GM19452 (cell line): ENCODE results near the gene SPTBN1.

ENCODE experiments used
- ATAC-seq: cut with Tn5 transposase; IDR thresholded peaks from one replicate; pipeline ENCODE4 v1.9.1; 2021; ENCODE audit not compliant: unreplicated experiment

SPTBN1 gene

DNA sequence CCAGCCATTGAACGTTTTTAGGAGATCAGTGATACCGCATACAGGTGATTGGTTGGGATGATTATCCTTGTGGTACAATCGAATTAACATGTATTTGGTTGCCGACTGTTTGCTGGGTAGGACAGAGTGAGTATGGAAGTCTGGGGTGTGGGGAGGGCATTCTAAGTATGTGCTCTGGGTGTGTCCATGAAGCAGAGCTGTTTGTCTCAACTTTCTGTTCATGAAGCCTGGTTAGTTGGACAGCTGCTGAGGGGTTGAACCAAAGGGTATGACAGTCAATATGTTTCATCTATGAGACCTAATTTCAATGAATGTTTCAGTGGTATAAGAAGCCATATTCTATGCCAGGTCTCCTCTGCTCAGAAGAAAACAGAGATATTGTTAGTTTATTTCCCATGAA lies 21.9 kb upstream of the SPTBN1 start:
- ATAC-seq: no peak

DNA sequence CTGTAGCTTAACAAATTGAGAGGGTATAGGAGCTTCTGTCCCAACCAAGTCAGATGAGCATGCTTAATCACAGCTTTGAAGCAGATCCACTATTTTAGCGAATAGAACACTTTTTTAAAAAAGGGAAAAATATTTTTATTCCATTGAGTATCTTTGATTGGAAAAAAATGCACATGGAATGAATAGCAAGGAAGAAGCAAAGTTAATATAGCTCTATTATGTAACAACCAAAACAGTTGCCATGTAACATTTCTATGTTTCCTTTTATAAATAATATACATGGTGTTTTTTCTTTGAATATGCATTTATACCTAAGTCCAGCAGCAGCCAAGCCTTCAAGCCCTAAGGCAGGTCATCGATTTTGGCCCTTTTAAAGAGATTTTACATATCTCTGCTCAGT lies 21.4 kb upstream of the SPTBN1 start:
- ATAC-seq: no peak

DNA sequence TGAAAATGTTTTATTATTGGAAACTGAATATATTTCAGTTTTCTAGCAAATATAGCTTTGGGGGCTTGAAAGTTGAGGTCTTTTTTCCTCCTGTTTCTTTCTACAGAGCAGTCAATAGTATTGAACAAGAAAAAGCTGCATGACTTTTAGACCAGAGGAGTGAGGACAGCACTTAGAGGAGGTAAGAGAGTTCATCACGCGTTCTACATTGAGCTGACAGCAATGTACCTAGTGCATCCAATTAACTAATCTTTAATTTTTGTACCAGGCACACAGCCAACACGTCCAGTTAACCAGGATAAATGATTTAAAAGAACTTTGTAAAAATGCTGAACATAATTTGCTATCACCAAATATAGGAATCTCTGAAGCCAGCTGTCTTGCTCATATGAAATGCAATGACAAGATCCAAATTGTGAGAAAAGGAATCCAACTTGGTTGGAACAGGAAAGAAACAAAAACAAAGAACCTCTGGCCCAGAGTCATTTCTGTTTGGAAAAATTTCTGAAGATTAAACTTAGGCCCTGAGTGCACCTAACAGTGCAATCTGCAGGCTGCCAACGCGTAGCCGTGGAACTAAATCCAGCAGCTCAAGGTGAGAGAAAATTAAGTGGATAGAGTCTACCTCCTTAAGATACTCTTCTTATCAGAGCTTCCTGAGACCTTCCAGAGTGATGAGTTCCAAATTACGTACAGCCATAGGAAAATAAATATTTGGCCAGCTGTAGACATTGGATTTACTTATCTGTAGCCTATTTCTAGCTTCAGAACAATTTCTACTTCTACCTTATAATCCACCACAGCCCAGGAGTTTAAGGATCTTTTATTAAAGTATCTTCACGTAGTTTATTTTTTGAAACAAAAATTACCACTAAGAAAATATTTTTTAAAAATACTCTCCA lies 20.6 kb upstream of the SPTBN1 start:
- ATAC-seq: no peak

DNA sequence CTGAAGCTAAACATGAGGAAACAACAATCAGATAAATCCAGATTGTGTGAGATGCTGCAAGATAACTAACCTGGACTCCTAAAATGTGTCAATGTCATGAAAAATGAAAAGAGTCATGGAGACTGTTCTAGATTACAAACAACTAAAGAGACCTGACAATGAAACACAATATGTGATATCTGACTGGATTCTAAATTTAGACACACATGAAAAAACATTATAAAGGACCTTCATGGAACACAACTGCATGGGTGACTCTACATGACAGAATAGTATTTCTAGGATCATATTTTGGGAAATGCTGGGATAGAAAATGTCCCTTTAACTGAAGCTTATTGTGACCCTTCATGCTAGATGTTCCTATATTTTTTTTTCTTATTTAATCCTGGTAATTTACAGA lies 18.5 kb upstream of the SPTBN1 start:
- ATAC-seq: no peak

DNA sequence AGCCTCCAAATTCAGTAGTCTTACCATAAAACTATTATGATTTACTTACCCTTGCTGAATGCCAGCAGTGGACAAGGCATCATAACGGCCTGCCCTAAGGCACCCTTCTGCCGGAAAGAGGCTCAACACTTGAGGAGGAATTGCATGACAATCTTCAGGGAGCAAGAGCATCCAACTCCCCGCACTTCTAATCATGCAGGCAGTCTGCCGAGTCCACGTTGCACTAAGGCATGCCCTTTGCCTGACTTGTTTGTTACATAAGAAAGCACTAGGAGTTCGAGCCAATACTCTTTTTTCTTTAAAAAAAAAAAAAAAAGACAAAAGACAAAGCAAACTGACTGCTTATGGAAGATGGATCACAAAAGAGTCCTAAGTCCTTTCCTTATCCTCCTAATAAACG lies 17.9 kb upstream of the SPTBN1 start:
- ATAC-seq: no peak

DNA sequence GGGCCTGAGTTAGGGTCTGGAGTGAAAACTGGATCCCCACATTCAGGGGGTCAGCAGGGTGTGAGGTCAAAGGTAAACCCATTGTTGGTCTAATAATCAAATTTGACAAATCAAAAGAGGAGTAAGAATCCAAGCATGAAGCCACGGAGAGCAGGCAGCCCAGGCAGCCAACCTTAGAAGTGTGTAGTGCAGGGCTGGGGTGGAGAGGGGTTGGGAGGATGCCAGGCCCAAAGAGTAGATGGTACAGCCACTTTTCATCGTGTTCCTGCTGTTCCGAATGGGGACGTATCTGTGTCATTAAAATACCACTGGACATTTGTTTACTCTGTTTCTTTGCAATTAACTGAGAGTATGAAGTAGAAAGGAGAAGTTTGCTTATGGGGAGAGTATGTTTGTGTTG lies 16.5 kb upstream of the SPTBN1 start:
- no peak for ATAC-seq

DNA sequence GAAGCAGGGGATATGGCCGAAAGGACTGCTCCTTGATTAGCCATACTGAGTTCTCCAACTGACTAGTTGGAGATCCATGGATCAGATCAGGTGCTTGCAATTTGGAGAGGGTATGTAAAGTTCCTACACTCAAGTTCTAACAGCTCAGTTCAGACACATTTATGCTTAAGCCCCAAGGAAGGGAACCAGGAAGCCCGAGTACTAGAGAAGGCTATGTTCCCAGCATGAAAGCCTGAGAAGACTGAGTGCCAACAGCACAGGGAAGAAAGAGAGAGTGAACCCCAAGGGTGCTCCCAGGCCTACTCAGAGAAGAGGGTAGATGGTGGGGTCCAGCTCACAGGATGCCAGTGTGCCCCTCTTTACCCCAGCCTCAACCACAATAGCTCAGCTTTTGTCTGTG lies 16.1 kb upstream of the SPTBN1 start:
- ATAC-seq: no peak

DNA sequence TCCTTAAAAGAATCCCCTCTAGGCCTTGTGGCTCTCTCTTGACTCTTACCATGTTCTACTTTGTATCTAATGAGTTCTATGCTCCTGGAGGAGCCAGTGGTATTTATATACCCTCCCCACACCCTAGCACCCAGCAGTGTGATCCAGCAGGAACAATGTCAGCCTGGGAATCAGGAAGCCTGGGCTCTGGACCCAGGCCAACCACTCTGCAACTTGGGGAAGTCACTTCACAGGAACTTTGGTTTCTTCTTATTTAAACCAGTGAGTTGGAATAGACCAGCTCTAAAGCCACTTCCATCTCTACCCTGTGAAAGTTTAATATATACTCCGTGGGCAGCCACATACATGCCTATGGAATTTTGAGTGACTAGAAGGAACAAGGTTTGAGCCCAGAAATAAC lies 11.6 kb upstream of the SPTBN1 start:
- ATAC-seq: no peak

DNA sequence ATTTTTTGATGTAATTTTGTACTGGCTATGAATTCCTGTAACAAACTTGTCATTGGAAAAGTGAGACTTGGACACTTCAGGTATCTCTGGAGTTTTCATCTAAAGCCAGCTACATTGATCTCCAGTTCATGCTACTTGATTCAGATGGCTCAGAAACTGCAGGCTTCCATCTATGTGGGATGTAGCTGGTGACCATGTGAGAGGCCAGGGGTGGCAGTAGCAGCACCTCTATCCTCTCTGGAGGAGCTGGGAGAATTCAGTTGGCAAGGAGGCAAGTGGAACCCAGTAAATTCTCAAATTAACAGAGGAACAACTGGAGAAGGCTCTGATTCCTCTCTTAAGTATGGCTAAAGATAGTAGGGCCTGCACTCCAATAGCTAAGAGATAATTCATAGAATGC lies 10.0 kb upstream of the SPTBN1 start:
- ATAC-seq: no peak

DNA sequence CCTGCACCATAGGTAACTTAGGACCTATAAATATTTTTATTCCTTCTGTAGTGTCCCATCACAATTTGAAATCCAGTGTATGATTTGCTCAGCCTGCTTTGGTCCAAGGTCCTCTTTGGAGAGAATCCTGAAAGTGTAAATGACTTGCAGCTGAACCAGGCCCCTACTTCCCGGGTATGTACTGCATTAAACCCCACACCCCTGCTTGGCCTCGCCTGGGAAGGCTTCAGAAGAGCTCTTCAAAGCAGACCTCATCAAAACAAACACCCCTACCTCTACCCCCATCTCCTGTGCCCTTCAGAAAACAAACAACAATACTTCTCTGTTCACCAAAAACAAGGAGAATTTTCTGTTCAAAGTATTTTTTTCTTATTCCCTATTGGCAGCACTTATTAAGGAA lies 9.5 kb upstream of the SPTBN1 start:
- ATAC-seq: no peak

DNA sequence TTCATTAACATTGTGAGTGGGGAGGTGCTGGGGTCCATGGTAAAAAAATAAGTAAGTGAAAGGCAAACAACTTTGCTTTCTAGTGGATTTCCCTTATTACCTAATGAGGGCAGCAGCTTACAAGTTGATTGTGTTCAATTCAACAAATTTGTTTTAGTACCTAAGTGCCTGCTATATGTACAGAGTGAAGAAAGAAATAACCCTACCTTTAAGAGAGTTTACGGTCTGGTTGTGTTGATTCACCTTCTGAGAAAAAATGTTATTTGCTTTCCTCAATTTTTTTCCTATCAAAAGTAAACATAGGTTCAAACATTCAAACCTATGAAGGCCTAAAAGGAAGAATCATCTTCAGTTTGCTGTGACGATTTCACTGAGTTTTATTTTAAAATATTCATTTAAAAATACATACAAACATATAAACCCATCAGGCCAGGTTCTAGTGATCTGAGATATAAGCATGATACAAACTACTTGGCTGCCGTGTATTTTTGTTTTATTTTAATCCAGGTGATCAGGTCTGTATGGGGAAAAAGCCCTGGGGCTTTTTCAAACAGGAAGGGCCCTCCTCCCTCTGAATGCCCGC lies 1.5 kb upstream of the SPTBN1 start:
- no peak for ATAC-seq

DNA sequence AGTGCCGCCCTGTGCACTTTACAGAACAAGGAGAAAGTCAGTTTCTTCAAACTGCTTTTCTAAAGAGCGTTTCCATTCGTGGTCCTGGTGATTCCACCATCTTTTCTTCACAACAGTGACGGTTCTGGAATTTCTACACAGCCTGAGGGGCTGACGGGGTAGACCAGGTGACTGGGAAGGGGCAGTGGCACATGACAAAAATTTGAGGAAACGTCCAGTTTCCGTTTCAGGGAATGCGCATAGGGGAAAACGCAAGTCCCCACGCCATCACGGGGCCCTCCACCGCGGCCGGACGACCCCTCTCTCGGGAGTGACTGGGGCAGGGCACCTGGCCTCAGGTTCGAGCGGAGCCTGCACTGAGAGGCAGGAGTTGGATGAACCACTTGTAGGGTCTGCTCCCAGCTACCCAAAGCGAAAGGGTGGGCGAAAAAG lies 980 bp upstream of the SPTBN1 start:
- no peak for ATAC-seq

DNA sequence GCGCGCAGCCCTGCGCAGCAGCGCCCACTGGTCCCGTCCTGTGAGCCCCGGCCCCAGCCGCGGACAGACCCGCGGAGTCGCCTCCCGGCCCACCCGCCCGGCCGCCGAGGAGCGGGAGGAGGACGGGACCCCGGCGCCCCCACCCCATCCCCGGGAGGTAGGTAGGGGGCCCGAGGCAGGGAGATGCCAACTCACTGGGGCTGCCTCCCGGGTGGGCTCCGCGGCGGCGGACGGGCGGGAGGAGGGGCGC lies 160 bp downstream of the SPTBN1 start:
- no peak for ATAC-seq

DNA sequence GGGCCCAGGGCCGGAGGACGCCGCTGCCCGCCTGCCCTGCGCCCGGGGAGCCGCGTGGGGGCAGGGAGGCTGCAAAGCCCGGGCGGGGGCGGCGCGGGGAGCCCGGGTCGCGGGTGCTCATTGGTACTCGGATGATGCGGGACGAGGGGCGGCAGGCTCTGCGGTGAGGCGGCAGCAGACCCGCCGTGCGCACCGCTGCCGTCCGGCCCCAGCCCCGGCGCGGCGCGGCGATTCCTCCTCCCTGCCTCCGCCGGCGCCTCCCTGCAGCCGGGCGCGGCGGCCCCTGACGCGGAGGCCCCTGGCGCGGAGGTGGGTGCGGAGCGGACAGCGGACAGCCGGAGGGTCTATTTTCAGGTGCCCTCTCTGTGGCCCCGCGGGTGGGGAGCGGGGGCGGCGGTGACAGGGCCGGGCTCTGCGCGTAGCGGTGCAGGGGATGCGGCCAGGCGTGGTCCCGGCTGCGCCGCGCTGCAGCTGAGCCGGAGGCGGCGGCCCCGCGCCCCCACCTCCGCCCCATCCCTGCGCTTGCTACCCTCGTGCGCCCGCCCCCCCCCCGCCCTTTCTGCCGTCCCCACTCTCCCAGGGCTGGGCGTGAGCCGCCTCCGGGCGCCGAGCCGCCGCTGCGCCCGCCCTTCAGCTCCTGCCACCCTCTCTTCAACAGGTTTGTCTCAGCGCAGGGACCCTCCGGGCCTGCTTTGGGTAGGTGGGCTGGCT lies 640 bp downstream of the SPTBN1 start:
- no peak for ATAC-seq

DNA sequence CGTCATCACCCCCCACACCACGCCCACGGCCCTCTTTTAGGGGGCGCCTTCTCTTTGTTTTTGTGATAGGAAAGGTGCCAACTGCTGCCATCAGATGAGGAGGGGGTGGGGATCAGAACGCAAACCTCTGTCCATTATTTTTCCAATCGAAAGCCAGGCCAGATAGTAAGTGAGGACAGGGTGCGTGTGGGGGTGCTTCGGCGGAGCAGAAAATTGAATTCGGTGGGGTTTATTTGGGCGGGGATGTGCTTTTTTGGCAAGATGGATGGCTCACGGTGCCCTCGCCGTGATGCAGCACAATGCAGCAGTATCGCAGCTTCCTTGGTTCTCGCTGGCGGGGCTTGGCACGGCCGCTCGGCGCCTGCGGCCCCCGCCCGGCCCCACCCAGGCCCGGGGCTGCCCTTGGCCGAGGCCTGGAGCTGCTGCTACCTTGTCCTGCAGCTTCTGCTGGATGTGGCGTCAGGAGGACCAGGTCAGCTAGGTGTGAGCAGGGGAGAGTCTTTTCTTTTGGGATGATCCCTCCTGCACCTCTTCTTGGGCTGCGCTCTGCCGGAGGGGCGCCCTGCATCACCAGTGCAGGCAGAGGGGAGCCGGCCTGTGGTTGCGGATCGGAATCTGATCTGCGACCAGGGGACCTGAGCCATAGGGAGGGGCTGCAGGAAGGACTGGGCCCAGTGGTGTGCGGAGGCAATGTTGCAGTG lies 1.3 kb downstream of the SPTBN1 start:
- ATAC-seq: no peak

DNA sequence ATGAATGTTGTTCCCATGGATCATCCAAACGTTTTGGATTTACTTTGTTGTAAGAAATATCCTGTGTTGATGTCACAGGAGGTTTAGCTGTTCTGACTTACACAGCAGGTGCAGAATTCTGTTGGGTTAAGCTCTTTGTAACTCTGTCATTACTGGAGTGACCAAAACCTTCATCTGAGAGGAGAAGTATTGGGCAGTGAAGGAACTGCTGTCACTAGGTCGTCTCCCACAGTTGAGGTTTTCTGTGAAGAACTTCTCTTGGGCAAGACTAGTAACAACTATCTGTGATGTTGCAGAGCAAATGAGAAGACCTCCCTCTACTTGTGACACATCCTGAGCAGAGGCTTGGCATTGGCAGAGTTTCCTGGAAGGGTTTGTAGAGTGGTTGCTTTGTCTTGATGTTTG lies 2.9 kb downstream of the SPTBN1 start:
- ATAC-seq: no peak

DNA sequence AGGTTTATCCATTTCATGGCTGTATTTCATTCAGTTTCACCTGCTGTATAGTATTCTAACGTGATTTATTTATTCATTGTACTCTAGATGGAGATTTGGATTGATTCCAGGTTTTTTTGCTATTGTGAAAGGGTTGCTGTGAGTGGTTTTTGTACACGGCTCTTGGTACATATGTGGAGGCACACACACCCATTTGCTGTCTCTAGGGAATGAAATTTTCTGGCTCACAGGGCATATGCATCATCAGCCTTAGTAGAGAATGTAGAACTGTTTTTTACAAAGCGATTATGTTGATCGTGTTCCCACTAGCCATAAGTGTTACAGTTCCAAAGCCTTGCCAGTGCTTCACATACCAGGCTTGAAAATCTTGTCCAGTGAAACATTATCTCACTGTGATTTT lies 5.1 kb downstream of the SPTBN1 start:
- no peak for ATAC-seq

DNA sequence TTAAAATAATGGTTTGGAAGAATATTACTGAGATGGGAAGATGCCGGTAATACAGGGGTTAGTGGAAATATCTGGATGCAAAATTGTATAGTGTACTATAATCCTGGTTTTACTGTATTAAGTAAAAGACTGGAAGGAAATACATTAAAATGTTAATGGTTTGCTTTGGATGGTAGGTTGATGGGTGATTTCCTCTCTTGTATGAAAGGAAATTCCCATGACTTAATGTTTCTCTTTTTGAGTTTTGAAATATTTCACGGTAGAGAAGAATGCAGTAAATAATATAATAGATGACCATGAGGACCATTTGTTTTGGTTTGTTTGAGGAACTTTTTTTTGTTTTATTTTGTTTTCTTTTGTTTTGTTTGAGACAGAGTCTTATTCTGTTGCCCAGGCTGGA lies 8.2 kb downstream of the SPTBN1 start:
- ATAC-seq: no peak

DNA sequence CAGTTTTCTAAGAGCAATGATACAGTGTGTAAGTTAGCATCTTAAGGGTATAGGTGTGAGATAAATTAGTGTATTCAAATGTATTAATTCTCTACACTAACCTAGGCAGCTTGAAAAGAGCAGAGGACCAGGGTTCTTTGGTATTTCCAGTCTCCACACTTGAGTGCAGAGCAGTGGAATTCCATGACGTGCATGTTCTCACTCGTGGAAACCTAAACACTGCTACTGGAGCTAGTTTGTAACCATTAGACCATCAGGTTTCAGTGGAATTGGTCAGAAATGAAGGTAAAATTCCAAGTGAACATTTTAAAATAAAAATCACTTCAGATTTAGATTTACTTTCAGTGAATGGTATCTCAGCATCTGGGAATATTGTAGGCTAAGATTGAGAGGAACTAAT lies 9.0 kb downstream of the SPTBN1 start:
- ATAC-seq: no peak

DNA sequence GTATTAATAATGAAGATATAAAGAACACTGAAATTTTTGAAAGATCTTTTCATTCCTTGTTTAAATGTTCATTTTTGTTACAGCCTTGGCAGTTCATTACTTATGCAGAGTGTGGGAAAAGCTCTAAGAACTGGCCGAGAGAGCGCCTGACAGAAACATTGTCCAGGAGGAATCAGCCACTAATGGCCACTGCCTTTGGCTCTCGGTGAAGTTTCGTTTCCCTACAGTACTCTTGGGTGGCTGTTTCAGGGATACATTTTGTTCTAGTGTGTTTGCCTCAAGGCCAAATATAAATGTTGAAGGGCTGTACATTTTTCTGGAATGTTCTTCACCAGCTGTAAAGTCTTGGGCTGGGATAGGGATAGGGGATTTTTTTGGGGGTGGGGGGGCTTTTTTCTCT lies 10.7 kb downstream of the SPTBN1 start:
- ATAC-seq: no peak

DNA sequence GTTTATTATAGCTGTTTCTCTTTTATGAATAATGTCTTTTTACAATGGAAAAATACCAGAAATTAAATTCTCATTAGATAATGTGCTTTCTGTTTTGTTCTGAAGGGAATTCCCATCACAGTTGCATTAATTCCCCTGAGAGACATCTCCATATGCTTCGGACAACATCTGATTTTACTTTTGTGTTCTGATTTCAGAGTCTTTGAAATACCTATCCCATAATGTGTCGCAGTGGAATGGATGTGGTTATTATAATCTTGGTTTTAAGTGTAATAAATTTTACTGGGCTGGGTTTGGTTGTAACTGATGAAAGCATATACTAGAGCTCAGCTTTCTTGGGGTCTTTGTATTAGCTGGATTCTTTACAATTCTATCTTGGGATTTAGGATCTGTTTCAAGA lies 12.5 kb downstream of the SPTBN1 start:
- ATAC-seq: no peak
